Suppressor macrophage (primary cell): Measurements from ENCODE around the gene SHISA2.

Experiments
- DNase-seq, 4 experiments: peaks; one replicate each; pipeline ENCODE4 v3.0.0-alpha.2; 2020 to 2022

SHISA2 gene

DNA sequence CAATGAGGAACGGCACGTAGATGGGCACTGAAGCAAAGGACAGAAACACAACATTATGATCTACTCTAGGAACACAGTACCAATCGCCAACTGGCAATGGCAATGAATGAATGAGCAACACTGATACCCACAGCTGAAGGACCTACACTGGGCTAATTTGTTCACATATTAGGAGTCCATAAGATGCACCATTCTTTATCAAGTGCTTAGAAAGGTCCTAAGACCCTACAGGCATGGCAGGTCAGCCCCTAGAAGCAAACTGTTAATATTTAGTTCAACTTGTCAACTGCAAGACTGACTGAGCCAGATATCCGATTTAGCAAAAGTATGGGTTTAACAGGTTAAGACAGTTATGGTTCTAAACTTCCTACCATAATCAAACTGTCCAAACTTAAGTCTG lies 4.8 kb downstream of the SHISA2 start:
- DNase-seq, result no peak

DNA sequence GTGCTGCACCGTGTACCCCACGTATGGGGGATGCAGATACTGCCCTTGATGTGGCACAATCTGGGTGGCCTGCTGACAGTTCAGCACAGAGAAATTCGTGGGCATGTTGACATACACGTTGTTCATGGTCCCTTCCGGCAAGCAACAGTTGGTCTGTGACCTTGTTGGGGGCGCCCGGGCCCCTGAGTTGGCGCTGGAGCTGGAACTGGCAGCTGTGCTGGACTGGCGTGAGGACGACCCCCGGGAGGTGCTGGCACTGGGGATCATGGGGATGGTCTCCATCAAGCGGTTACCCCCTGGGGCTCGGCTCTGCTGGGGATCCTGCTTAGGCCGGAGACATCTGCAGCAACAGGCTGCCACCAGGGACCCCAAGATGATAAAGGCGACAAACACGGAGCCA lies 5.2 kb downstream of the SHISA2 start:
- DNase-seq, result no peak

DNA sequence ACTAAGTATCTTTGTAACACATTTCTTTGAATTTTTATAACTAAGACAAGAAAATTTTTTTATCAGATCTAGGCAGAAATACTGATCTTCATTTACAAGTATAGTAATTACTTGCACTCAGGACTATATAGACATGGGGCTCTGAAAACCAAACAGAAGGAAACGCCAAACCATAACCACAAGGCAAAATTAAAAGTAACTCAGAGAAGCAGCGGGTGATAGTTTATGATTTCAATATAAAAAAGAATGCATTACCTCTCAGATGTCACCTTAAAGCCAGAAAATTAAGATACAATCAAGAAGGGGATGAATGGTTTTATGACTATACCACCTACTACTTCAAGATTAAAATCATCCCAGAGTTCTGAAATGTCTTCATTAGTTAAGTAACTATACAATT lies 6.7 kb downstream of the SHISA2 start:
- DNase-seq, result no peak

DNA sequence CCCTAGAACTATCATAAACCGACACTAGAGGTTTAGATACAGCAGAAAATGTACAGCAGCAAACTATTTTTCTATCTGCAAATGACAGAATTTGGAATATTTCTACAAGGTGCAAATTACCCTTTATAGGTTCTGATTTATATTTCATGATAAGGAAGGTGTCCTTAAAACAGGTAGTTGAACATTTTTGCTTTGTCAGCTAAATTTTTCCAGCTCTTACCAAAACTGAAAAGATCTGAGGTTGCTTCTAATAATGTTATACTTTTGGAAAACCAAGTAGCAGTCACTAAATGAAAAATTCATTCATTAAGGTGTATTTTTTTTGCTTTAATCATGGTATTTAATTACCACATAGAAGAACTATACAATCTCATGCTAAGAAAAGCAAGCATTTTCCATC lies 9.0 kb downstream of the SHISA2 start:
- no peak for DNase-seq

DNA sequence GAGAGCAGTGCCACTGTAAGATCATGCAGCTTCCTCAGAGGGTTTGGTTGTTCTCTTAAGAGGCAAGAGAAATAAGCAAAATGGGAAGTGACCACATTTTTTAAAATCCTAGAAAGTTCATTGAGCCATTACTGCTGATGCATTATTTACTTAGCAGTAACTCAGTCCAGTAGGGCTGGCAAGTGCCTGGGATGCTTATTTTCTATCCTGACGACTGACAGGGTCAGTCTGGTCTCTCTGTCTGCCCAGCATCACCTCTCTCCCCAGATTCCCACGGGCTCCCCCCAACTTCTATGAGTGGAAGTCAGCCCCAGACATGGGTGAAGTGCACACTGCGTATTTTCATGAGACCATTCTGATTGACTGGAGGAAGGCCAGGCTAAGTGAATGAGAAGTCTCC lies 10.4 kb downstream of the SHISA2 start:
- DNase-seq, result no peak

DNA sequence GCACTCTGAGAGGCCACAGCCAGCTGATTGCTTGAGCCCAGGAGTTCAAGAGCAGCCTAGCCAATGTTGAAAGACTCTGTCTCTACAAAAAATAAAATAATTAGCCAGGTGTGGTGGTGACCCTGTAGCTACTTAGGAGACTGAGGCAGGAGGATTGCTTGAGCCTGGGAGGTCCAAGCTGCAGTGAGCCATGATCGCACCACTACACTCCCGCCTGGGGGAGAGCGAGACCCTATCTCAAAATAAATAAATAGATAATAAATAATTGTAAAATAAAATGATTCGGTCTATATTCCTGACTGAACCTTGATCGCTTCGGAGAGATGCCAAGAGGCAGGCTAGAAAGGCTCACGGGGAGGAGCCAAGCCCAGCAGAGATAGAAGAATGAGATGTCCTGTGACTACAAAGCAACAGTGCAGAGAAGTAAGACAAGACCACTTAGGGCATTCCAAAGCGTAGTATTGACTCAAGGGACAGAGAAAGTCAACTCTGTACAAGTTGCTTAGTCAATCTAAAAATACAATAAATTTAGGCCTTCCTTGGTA lies 12.8 kb downstream of the SHISA2 start:
- no peak for DNase-seq

DNA sequence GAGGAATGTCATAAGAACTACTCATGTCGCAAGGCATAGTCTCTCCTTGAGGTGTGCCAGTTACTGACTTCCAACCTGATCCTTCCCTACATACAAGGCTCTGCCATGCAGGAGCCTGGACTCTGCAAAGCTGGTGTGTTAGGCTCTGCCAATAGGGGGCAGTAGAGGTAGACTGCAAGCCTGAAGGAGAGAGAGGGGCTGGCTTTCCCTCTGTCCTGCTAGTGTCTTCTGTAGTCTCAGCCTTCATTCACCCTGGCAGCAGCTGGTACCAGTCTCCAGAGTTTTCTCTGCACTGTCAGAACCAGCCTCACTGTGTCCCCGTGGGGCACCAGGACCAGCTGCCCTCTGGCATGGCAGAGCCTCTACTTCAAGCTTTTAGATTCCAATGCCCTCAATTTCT lies 14.5 kb downstream of the SHISA2 start:
- peak; percentile 17 to 29 (median 20) for DNase-seq

DNA sequence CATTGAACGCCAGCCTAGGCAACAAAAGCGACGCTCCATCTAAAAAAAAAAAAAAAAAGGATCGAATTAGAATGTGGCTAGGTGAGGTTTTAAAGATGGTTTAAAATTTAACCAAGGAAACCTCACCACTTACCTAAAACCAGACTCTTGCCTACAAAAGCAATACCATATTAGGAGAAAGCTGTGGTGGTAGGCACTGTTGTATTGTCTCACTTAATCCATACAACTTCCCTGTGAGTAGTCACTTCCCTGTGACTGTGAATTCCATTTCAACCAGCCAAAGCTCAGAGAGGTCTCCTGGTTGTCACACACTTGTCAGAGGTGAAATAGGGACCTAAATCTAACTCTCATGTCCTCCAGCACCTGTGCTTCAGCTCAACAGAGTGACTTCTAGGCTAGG lies 15.4 kb downstream of the SHISA2 start:
- no peak for DNase-seq

DNA sequence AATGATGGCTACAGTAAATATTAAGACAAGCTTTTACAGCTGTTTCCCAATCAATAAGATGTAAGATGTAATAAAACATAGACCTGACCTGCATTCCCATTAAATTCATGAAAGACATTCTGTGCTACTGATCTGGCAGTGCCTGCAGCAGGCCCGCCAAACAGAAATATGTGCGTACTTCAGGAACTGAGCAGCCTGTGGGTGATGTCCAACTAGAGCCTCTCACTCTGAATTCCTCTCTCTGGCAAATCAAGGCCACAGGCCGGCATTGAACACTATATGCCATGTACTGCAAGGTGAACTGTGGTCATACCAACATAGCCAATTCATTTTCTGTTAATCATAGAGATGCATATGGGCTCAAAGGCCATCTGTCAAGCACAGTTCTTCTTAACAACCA lies 17.8 kb downstream of the SHISA2 start:
- no peak for DNase-seq

DNA sequence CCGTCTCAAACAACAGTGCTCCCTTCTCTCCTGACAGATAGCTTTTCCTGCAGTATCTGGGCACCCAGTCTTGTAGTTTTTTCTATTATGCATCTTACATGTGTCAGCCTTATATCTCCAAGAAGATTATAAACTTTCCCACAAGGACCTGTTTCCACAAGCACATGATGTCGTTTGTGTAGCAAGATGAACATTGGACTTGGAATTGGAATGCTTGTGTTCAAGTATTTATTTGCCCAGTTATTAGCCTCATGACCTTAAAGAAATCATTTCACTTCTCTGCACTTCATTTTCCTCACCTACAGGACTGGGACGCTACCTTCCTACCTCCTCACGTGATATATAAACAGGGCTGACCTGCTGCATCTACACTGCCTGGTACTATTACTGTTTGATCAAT lies 21.5 kb downstream of the SHISA2 start:
- no peak for DNase-seq

DNA sequence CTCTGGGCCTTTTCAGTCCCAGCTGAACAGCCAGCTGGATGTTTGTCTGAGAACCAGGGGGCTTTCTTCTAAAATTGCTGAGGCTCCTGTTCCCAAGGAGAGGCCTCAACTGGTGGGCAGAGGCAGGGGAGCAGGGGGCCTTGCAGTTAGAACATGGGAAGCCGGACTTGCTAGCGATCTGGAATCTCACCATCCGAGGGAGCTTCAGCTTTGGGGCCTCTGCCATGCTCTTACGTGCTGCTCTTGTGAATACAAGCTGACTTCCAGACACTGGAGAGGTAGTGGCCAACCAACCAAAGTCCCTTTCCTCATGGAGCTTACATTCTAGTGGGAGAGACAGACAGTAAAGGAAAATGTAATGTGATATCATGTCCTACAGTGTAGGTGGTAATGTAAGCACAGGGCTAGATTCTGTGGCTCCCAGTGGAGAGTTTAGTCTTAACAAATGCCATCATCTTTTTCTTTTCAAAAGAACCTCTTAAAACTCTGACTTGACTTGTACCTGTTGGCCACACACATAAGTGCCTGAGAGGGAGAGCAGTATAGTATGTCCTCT lies 22.2 kb downstream of the SHISA2 start:
- no peak for DNase-seq

DNA sequence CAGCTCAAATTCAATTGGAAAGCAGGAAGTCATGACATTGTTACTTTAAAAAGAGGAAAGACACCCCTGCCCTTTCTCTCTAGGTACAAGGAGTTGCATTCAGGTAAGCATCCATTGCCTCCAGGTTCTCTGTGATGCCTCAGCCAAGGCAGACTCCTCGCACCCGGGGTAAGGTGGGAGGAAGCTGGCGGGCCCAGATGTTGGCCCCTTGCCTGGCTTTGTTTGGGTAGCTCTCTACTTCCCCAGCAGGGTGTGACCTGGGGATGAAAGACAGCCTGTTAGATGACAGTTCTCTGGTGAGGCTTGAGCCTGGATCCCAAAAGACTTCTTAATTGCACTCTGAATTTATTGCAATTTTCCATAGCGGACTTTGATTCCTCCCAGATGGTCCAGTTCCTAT lies 25.6 kb downstream of the SHISA2 start:
- DNase-seq, result no peak

DNA sequence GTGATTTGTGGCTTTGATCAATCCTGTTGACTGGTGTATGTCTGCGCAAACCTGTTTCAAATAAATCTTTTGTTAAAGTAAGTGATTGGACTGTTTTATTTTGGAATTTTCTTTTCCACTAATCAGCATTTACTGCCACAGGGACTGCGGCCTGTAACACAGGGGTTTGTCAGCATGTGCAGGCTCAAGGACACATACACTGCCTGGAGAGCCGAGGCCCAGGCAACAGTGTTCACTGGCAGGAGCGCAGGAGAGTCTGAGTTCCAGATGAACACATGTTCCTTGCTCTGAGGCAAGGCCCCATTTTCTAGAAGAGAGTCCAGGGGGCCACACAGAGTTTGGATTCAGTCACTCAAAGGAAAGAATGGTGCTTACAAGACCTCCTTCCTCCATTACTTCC lies 26.0 kb downstream of the SHISA2 start:
- DNase-seq, result no peak

DNA sequence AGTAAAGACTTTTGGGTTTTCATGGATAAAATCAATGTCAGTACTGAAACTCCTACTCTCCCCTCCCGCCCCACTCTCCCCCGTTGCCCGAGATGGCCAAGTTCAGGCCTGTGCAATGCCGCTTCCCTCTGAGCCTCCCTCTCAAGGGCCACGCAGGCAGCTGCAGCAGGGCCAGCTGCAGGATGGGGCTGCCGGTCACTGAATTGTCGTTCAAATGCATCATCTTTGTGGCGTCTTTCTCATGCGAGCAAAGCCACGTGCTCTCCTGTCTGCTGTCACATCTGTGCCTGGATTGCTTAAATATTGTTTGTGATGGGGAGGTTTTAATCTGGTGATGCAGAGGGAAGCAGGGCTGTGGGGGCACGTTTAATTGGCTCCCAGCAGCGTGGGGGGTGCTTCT lies 26.6 kb downstream of the SHISA2 start:
- no peak for DNase-seq

DNA sequence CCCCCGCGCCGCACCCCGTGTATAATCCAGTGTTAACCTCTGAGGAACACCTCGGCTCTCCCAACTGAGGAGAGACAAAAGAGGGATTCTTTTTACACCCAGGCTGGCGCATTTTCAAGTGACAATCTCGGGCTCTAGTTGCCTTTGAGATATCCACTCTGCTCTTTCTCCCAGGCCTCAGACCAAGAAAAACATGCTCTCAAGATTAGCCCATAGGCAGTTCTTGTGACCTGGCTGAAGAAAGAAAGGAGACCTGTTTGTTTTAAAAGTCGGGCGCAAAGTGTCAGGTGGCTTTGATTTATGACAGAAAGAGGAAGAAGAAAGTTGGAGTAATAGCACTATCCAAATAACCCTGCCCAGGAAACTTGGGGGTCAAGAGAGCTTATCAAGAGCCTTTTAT lies 27.3 kb downstream of the SHISA2 start:
- no peak for DNase-seq

DNA sequence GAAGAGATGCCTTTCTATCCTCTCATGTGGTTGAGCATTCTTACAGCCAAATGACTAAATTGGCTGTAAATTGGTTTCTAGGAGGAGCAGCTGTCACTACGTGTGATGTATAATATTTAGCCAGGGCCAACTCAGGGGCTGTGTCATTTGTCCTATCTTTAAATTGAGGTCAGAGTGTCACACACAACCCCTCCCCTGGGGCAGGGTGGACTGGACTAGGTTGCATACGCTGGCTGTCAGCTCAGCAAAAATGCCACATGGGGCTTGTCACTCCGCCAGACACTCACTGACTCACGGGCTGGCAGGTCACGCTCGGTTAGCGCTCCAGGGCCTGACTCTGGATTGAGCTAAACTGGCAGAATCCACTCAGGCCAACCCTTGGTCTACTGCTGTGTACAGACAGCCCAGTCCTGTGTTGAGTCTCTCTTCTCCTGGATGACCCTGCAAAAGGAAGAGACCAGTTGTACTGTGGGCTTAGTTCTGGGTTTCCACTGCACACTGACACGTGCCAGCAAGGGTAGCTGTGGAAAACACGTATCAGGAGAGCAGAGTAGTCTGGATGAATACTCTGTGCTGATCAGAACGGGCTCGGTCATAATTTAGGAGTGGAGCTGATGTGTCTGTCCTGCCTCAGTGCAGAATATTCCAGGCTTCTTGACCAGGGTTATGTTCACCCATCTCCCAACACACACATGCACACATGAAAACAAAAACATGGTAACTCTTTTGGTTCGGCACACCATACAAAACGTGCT lies 29.1 kb downstream of the SHISA2 start:
- DNase-seq, result no peak

DNA sequence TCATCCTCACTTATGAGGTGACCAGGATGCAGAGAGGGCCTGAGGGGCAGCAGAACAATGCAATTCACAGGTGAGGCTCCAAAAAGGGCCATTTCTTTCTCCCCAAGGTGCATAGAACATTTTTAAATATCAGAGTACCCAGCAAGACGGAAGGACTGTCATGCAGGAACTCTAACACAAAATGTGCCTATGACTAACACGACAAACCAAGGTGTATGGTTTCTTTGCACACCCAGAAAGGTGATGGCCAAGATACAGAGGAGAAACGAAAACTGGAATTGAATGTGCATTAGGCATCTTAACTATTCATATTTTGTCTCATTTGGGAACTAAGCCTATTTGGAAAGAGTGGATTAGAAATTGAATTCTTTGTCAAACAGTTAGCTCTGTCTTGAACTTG lies 29.9 kb downstream of the SHISA2 start:
- no peak for DNase-seq

DNA sequence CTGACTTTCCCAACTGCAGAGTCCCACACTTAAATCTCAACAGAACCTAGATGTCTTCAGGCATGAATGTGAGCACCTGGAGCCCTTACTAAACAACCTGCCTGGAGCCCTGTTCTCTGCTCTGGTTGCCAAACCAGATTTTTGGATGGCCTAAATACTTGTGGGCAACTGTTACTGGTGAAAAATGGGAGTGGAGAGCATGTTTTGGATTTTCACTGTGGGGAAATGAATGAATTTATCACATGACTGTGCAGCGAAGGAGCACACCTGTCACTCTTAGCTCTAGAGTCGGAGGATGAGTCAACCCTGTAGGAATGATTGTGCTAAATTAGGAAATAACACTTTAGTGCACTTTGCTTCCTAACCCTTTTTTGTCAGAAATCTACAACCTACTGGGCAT lies 30.3 kb downstream of the SHISA2 start:
- no peak for DNase-seq

DNA sequence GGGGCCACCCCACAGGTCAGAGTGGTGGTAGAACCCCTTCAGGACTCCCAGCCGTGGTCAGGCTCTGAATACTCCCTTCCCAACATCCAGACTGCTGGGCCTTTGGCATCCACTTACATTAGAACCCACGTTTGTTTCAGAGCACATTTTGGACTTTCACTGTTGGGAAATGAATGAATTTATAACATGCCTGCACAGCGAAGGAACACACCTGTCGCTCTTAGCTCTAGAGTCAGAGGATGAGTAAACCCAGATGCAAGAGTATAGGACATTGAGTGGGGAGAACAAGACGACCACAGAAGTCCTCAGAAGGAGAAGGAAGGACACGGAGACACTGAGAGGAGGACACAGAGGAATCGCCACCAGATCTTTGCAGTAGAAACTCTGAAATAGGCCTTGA lies 30.9 kb downstream of the SHISA2 start:
- no peak for DNase-seq

DNA sequence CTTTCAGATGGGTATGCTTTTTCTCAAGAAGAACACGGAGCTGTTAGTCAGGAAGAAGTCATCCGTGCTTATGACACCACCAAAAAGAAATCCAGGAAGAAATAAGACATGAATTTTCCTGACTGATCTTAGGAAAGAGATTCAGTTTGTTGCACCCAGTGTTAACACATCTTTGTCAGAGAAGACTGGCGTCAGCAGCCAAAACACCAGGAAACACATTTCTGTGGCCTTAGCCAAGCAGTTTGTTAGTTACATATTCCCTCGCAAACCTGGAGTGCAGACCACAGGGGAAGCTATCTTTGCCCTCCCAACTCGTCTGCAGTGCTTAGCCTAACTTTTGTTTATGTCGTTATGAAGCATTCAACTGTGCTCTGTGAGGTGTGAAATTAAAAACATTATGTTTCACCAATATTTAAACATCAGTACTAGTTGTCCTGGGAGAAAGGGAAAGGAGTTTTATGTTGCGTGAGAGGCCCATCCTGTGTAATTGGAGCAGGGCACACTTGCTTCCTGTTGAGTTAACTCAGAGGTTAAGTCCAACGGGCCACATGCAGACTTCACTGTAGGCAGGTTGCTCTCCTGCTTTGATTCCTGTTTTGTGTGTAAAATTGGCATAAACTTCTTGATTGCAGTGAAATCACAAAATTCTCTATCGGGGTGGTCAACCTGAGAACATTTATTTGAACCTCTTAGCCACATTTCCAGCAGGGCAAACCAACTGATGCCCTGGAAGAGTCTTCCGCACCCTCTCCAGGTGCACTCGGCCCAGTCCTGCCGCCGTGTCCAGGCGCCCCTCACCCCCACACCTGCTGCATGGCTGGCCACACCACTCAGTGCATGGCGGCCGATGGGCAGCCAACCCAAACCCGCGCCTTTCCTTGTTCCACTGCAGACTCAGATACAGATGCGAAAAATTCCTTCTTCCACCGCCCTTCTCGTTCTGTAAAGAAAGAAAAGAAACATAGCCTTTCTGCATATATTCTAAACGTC lies 31.6 kb downstream of the SHISA2 start:
- peak in 1 of 4 experiments; percentile 1 for DNase-seq

DNA sequence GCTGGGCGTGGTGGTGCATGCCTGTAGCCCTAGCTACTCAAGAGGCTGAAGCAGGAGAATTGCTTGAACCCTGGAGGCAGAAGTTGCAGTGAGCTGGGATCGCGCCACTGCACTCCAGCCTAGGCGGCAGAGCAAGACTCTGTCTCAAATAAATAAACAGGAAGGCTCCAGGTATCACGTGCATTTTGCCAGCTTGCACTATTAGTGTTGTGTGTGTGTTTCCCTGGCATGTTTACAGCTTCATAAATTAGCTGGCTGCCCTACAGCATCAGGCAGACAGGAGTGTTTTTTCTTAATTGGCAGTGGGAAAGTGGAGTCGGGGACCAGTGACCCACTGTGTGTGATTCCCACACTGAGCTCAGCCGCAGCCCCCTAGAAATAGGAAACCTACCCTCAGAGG lies 32.6 kb downstream of the SHISA2 start:
- DNase-seq, result no peak

DNA sequence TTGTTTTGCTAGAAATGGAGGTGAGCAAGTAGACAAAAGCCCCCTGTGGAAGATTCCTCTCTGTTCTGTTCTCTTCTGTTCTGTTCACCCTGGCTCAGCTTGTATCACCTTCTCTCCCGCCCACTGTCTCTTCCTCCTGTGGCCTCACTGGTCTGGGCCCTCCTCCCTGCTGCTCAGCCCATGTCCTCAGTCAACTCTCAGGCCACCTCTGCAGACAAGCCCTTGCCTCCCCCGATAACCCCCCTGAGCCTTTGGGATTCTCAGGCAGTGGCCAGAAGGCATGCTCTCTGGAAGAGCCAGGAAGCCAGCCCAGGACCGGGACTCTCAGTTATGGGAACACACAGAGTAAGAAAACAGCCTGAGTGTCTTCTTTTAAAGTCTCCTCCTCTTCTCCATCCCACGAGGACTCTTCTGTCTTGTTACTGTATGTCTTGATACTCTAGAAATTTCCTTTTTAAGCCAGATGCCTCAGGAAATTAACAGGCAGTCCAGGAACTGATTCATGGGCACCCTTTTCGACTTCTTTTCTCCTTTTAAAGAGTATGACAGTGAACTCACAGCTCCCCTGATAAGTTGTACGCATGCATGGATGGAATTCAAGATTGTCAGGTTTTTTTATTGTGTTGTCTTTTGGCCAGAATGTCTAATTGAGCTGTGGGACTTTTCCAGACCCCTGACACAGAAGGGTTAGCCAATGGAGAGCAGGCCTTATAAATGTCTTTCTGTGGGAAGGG lies 33.7 kb downstream of the SHISA2 start:
- DNase-seq, result no peak
